HepG2 (cell line): ENCODE data around the gene DOHH. TPM values are rescaled to one million over a fixed set of nuclear protein-coding genes. Genes with fewer than 3 reads are reported as not detected.

Experiments used
- HCFC1 ChIP-seq: fragments of 150-350 bp; IDR thresholded peaks from 2 replicates; pipeline ENCODE4 v1.6.1; 2014; ENCODE audit warnings: low read depth, low read length
- HHEX ChIP-seq: IDR thresholded peaks from 2 replicates; pipeline ENCODE4 v1.6.1; 2016; ENCODE audit warnings: control low read depth
- JARID2 ChIP-seq: sonication (generic); formaldehyde crosslinking; IDR thresholded peaks from 2 replicates; pipeline ENCODE4 v1.8.1; 2023; ENCODE audit warnings: missing genetic modification reagents, inconsistent platforms; ENCODE audit not compliant: insufficient replicate concordance
- KLF16 ChIP-seq, 2 experiments: sonication (generic) in 1 of 2; formaldehyde crosslinking in 1 of 2; IDR thresholded peaks; 2 replicates each; pipeline versions ENCODE4 v1.6.1 to v1.8.0; 2016 to 2023; ENCODE audit warnings: missing genetic modification reagents in 2 of 2, missing compliant biosample characterization in 1 of 2
- MED1 ChIP-seq: sonication (generic); formaldehyde crosslinking; IDR thresholded peaks from 2 replicates; pipeline ENCODE4 v1.4.0; 2020; ENCODE audit warnings: missing genetic modification reagents
- MEF2D ChIP-seq: sonication (generic); formaldehyde crosslinking; IDR thresholded peaks from 2 replicates; pipeline ENCODE4 v1.5.1; 2020; ENCODE audit warnings: mild to moderate bottlenecking, missing genetic modification reagents
- MEIS1 ChIP-seq: sonication (generic); formaldehyde crosslinking; IDR thresholded peaks from 2 replicates; pipeline ENCODE4 v1.9.0; 2021; ENCODE audit warnings: mild to moderate bottlenecking, missing genetic modification reagents, moderate library complexity, borderline replicate concordance
- PITX1 ChIP-seq: sonication (generic); formaldehyde crosslinking; IDR thresholded peaks from 2 replicates; pipeline ENCODE4 v1.5.1; 2020; ENCODE audit warnings: mild to moderate bottlenecking, missing genetic modification reagents
- RARG ChIP-seq: sonication (generic); formaldehyde crosslinking; IDR thresholded peaks from 2 replicates; pipeline ENCODE4 v1.4.0; 2020; ENCODE audit warnings: low read depth, mild to moderate bottlenecking, missing genetic modification reagents
- RFXAP ChIP-seq: sonication (generic); formaldehyde crosslinking; IDR thresholded peaks from 2 replicates; pipeline ENCODE4 v1.4.0; 2020; ENCODE audit warnings: missing genetic modification reagents, borderline replicate concordance
- SP2 ChIP-seq: sonication (generic); formaldehyde crosslinking; IDR thresholded peaks from 2 replicates; pipeline ENCODE4 v1.5.1; 2020; ENCODE audit warnings: mild to moderate bottlenecking, missing genetic modification reagents
- STAG1 ChIP-seq: sonication (generic); formaldehyde crosslinking; IDR thresholded peaks from 2 replicates; pipeline ENCODE4 v1.4.0; 2020; ENCODE audit warnings: missing genetic modification reagents
- ZMYM2 ChIP-seq: sonication (generic); formaldehyde crosslinking; IDR thresholded peaks from 2 replicates; pipeline ENCODE4 v1.8.0; 2022; ENCODE audit warnings: mild to moderate bottlenecking, missing genetic modification reagents
- ZNF235 ChIP-seq: sonication (generic); formaldehyde crosslinking; IDR thresholded peaks from 2 replicates; pipeline ENCODE4 v1.8.1; 2023; ENCODE audit warnings: mild to moderate bottlenecking, missing genetic modification reagents, borderline replicate concordance
- ZNF263 ChIP-seq: sonication (generic); formaldehyde crosslinking; IDR thresholded peaks from 2 replicates; pipeline ENCODE4 v1.4.0; 2020; ENCODE audit warnings: missing genetic modification reagents
- ZNF296 ChIP-seq: sonication (generic); formaldehyde crosslinking; conservative IDR thresholded peaks from 2 replicates; pipeline ENCODE4 v1.5.0; 2020; ENCODE audit warnings: mild to moderate bottlenecking, missing genetic modification reagents
- ZNF546 ChIP-seq: sonication (generic); formaldehyde crosslinking; conservative IDR thresholded peaks from 2 replicates; pipeline ENCODE4 v1.8.1; 2023; ENCODE audit warnings: mild to moderate bottlenecking, missing genetic modification reagents
- ZNF660 ChIP-seq: sonication (generic); formaldehyde crosslinking; IDR thresholded peaks from 2 replicates; pipeline ENCODE4 v1.5.1; 2020; ENCODE audit warnings: mild to moderate bottlenecking, low read depth, missing genetic modification reagents, borderline replicate concordance
- ZNF772 ChIP-seq: sonication (generic); formaldehyde crosslinking; IDR thresholded peaks from 2 replicates; pipeline ENCODE4 v1.5.0; 2020; ENCODE audit warnings: mild to moderate bottlenecking, missing genetic modification reagents
- ZNF83 ChIP-seq: sonication (generic); formaldehyde crosslinking; IDR thresholded peaks from 2 replicates; pipeline ENCODE4 v1.4.0; 2020; ENCODE audit warnings: missing genetic modification reagents, mild to moderate bottlenecking, borderline replicate concordance
- ZSCAN20 ChIP-seq: sonication (generic); formaldehyde crosslinking; IDR thresholded peaks from 2 replicates; pipeline ENCODE4 v1.4.0; 2020; ENCODE audit warnings: missing genetic modification reagents, mild to moderate bottlenecking, borderline replicate concordance
- polyA plus RNA-seq, 8 experiments: library from polyadenylated mRNA; depleted of rRNA in 3 of 8; stranded (reverse) in 7 of 8; unstranded in 1 of 8; fragments of >200 nt; fragmentation: Illumina TruSeq in 4 of 8; extraction: Trizol in 4 of 8; gene quantifications; 2 replicates each; pipeline versions ENCODE4 v1.2.1 to v1.2.3, GENCODE V29; 2011 to 2016; ENCODE audit warnings: low read depth in 4 of 8, missing spikeins in 1 of 8, mixed read lengths in 1 of 8; ENCODE audit not compliant: insufficient read depth in 1 of 8
- total RNA-seq, 5 experiments: library from RNA; depleted of rRNA; stranded (reverse); fragments of >200 nt; fragmentation: Illumina TruSeq; extraction: Trizol; gene quantifications; 2 replicates each; pipeline ENCODE4 v1.2.3, GENCODE V29; 2016; ENCODE audit warnings: low read depth in 1 of 5
- TF ChIP-seq, protein P1 (sequence below), 2 experiments: sonication (generic) in 1 of 2; formaldehyde crosslinking in 1 of 2; IDR thresholded peaks; 2 replicates each; pipeline versions ENCODE4 v1.4.0 to v1.6.1; 2016 to 2020; ENCODE audit warnings: borderline replicate concordance in 1 of 2, low read depth in 1 of 2, mild to moderate bottlenecking in 1 of 2, missing genetic modification reagents in 1 of 2
- TF ChIP-seq, protein P2 (sequence below): fragments of 450-650 bp; IDR thresholded peaks from 2 replicates; pipeline ENCODE4 v1.6.1; 2016
- TF ChIP-seq, protein P3 (sequence below): sonication (generic); formaldehyde crosslinking; IDR thresholded peaks from 2 replicates; pipeline ENCODE4 v1.8.1; 2023; ENCODE audit warnings: mild to moderate bottlenecking, moderate library complexity, missing genetic modification reagents

Gene DOHH
- total and polyA plus RNA-seq, 2 of the 13 experiments (the other 11 are each of a cell fraction or from before 2014, with no cell fraction given), result 3.5 to 13.7 TPM

DNA sequence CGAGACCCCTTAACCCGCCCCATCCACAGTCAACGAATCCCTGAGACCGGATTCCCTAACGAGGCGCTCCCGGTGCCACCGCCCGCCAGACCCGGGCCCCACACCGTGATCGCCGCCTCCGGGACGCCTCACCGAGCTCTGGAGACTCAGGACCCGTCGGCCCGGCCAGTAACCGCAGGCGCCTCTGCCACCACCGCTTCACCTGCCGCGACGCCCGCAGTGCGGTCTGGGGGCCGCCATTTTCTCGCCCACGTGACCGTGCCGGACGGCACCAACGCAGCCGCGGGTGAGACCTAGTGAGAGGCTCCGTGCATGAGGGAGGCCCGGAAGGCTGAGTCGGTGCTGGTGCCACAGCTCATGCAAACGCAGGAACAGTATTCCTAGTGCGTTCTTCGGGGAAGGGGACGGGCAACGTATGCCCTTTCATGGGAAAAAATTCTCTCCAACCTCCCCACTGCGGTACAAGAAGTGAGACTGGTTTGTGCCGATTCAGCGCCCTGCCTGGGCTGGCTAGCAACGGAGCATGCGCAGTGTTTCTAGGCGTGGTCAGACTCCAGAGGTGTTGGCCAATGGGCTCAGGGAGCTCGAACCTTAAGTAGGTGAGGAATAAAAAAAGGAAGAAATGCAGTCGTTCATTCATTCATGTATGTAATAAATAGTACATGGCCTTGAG lies at the start of gene DOHH (continued):
- TF ChIP-seq, protein P1, sequence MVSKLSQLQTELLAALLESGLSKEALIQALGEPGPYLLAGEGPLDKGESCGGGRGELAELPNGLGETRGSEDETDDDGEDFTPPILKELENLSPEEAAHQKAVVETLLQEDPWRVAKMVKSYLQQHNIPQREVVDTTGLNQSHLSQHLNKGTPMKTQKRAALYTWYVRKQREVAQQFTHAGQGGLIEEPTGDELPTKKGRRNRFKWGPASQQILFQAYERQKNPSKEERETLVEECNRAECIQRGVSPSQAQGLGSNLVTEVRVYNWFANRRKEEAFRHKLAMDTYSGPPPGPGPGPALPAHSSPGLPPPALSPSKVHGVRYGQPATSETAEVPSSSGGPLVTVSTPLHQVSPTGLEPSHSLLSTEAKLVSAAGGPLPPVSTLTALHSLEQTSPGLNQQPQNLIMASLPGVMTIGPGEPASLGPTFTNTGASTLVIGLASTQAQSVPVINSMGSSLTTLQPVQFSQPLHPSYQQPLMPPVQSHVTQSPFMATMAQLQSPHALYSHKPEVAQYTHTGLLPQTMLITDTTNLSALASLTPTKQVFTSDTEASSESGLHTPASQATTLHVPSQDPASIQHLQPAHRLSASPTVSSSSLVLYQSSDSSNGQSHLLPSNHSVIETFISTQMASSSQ (IDR thresholded peaks at IDR 0.05; ENCODE audit: low read depth), result no peak
- TF ChIP-seq, protein P1 (CRISPR knock-in tag; IDR thresholded peaks at IDR 0.05; ENCODE audit: borderline replicate concordance), result no peak; the same call in 1 of the 2 replicates
- no peak for TF ChIP-seq ZNF660 (CRISPR knock-in tag)
- TF ChIP-seq, protein P2, sequence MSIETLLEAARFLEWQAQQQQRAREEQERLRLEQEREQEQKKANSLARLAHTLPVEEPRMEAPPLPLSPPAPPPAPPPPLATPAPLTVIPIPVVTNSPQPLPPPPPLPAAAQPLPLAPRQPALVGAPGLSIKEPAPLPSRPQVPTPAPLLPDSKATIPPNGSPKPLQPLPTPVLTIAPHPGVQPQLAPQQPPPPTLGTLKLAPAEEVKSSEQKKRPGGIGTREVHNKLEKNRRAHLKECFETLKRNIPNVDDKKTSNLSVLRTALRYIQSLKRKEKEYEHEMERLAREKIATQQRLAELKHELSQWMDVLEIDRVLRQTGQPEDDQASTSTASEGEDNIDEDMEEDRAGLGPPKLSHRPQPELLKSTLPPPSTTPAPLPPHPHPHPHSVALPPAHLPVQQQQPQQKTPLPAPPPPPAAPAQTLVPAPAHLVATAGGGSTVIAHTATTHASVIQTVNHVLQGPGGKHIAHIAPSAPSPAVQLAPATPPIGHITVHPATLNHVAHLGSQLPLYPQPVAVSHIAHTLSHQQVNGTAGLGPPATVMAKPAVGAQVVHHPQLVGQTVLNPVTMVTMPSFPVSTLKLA, result peak; percentile 48
- peak; percentile 36; the same call in 1 of the 2 replicates for TF ChIP-seq HCFC1
- TF ChIP-seq MED1 (CRISPR knock-in tag), result no peak
- no peak for TF ChIP-seq ZMYM2
- peak; percentile 64; the same call in 1 of the 2 replicates for TF ChIP-seq MEIS1 (CRISPR knock-in tag)
- TF ChIP-seq ZNF546, result peak; percentile 90
- peak in 1 of 2 experiments; percentile 78; a peak in 2 of 4 replicates for TF ChIP-seq KLF16 (CRISPR knock-in tag; IDR thresholded peaks at IDR 0.05)
- TF ChIP-seq ZNF296 (CRISPR knock-in tag), result peak; percentile 75; the same call in 1 of the 2 replicates
- TF ChIP-seq SP2 (CRISPR knock-in tag), result no peak
- TF ChIP-seq ZNF83 (CRISPR knock-in tag), result no peak; the same call in 1 of the 2 replicates
- no peak for TF ChIP-seq HHEX (CRISPR knock-in tag)
- TF ChIP-seq MEF2D (CRISPR knock-in tag), result peak; percentile 43; the same call in 1 of the 2 replicates
- TF ChIP-seq ZNF235 (CRISPR knock-in tag), result peak; percentile 67; the same call in 1 of the 2 replicates
- peak; percentile 95 for TF ChIP-seq ZNF772
- peak; percentile 97 for TF ChIP-seq RFXAP
- TF ChIP-seq, protein P3, sequence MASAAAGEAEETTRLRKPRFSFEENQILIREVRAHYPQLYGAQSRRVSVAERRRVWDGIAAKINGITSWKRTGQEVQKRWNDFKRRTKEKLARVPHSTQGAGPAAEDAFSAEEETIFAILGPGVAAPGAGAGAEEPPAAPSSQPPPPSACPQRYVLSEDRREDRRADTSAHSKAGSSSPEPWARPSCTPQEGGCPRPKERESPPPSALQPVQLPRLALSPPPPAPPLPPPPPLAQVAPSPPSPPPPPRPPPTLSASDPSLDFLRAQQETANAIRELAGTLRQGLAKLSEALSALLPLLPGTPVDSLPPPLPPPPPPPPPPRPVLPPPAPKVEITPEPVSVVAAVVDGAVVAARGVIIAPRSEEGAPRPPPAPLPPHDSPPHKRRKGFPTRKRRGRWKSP (CRISPR knock-in tag), result peak; percentile 69; the same call in 1 of the 2 replicates
- TF ChIP-seq STAG1 (CRISPR knock-in tag), result no peak
- no peak for TF ChIP-seq ZSCAN20 (CRISPR knock-in tag)
- no peak; the same call in 1 of the 2 replicates for TF ChIP-seq RARG (CRISPR knock-in tag)
- TF ChIP-seq ZNF263 (CRISPR knock-in tag), result no peak
- peak; percentile 39 for TF ChIP-seq JARID2 (CRISPR knock-in tag)
- no peak for TF ChIP-seq PITX1 (CRISPR knock-in tag)
